ENCODE measurements around the gene EHD4. TPM values are rescaled to one million over a fixed set of nuclear protein-coding genes. Genes with fewer than 3 reads are reported as not detected.

EHD4 gene
- polyA plus RNA-seq, 3 donors = 12.8 to 16.0 (median 14.2) TPM

DNA sequence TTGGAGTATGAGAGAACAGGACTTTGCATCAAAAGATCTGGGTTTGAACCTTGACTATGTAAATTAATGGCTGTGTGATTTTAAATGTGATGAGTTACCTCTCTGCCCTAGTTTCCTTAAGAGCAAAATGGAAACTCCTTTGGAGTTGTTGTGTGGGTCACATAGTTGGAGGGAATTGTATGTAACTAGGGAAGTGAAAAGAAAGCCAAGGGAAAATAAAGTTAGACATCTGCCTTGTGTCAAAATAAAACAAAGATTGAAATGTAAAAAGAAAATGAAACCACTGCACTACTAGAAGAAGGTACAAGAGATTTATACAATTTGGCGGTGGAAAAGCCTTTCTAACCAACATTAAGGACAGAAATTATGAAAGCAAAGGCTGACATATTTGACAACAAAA, 1.7 kb upstream of the EHD4 start:
- TF ChIP-seq, protein P1, sequence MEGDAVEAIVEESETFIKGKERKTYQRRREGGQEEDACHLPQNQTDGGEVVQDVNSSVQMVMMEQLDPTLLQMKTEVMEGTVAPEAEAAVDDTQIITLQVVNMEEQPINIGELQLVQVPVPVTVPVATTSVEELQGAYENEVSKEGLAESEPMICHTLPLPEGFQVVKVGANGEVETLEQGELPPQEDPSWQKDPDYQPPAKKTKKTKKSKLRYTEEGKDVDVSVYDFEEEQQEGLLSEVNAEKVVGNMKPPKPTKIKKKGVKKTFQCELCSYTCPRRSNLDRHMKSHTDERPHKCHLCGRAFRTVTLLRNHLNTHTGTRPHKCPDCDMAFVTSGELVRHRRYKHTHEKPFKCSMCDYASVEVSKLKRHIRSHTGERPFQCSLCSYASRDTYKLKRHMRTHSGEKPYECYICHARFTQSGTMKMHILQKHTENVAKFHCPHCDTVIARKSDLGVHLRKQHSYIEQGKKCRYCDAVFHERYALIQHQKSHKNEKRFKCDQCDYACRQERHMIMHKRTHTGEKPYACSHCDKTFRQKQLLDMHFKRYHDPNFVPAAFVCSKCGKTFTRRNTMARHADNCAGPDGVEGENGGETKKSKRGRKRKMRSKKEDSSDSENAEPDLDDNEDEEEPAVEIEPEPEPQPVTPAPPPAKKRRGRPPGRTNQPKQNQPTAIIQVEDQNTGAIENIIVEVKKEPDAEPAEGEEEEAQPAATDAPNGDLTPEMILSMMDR (IDR thresholded peaks at IDR 0.05) = no peak
- no peak overlapping the region for H3K9ac ChIP-seq (ENCODE audit: insufficient read depth, low read length, poor library complexity, severe bottlenecking)
- Mint-ChIP-seq H3K36me3 (peaks cover 3 to 8% of the 10 kb centered on the region in 2 donors), H3K9me3 (no peaks in the 10 kb centered on the region), H3K4me1 (peaks cover 40% of the 10 kb centered on the region), H3K27me3 (ENCODE audit: low read depth in 3 of 3) (peaks cover 0 to 2% (median 1%) of the 10 kb centered on the region in 3 donors), H3K27ac (peak overlapping the region in 3 of 7 donors; percentile 10 to 55 (median 15)), H3K4me3 (no peak overlapping the region)
- H3K36me3 ChIP-seq (replicated peaks in 1 of 2; ENCODE audit: control insufficient read depth in 1 of 2, insufficient read depth in 2 of 2, low read length in 2 of 2) = no peaks in the 10 kb centered on the region
- no peaks in the 10 kb centered on the region for H3K9me3 ChIP-seq (replicated peaks in 1 of 2; ENCODE audit: control insufficient read depth in 1 of 2, insufficient read depth in 1 of 2, low read length in 2 of 2)
- H3K4me3 ChIP-seq (replicated peaks in 1 of 3; ENCODE audit: low read depth in 2 of 3, low read length in 3 of 3) = no peak overlapping the region
- H3K4me2 ChIP-seq (replicated peaks; ENCODE audit: extremely low read depth, low read length, poor library complexity, severe bottlenecking) = no peak overlapping the region
- peaks cover 33 to 36% of the 10 kb centered on the region in 2 donors for H3K4me1 ChIP-seq (ENCODE audit: control insufficient read depth in 1 of 2, insufficient read depth in 2 of 2, low read length in 2 of 2)
- WGBS (ENCODE audit: insufficient coverage) = no CpG with 5 or more reads among the region's 1 CpG
- H3K27ac ChIP-seq (ENCODE audit: low read depth in 1 of 2, low read length in 2 of 2) = no peak overlapping the region
- H3K27me3 ChIP-seq (ENCODE audit: control insufficient read depth in 2 of 2, insufficient read depth in 2 of 2, low read length in 2 of 2) = no peaks in the 10 kb centered on the region
- H2AFZ ChIP-seq (ENCODE audit: insufficient read depth, low read depth, low read length, poor library complexity, severe bottlenecking) = no peak overlapping the region
- H4K20me1 ChIP-seq (ENCODE audit: insufficient read depth, low read length) = peaks cover 15% of the 10 kb centered on the region
- intact Hi-C loops (cut with micrococcal nuclease) = loop anchor here (5.0 kb wide), 2 partner anchors 37 to 202 kb away; partner anchors contain the start of gene MAPKBP1 (in 1 of the 2)
- no peak for DNase-seq
- peaks cover 38% of the 10 kb centered on the region for H3K79me2 ChIP-seq (ENCODE audit: insufficient read depth, low read length)

DNA sequence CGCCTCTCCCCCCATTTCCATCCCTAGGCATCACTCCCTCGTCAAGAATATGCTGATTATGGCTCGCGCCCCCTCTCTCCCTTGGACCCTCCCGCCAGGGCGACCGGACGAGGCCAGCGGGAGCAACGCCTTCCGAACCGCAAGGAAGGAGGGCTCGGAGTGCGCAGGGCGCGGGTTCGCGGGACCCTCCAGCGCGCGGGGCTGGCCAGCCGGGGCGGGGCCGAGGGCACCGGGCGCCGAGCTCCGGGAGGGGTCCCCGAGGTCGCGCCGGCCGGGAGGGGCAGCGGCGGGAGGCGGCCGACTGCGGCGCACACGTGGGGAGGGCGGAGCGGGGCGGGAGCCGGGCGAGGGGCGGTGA, 483 bp downstream of the EHD4 start:
- WGBS (ENCODE audit: insufficient coverage) = under 1% methylated on average over 45 of the region's 46 CpGs
- Mint-ChIP-seq H3K4me1 (peaks cover 57% of the 10 kb centered on the region), H3K4me3 (peak overlapping the region; percentile 91 to 93), H3K9me3 (no peaks in the 10 kb centered on the region), H3K36me3 (peaks cover 3 to 9% of the 10 kb centered on the region in 2 donors), H3K27ac (peak overlapping the region; percentile 89 to 98 (median 96)), H3K27me3 (ENCODE audit: low read depth in 3 of 3) (peaks cover 0 to 1% (median 0%) of the 10 kb centered on the region in 3 donors)
- H3K4me2 ChIP-seq (replicated peaks; ENCODE audit: extremely low read depth, low read length, poor library complexity, severe bottlenecking) = peak overlapping the region; percentile 74
- no peak for DNase-seq
- intact Hi-C loops (cut with micrococcal nuclease) = loop anchor here (2.0 to 5.0 kb wide), 3 partner anchors 35 to 200 kb away; partner anchors contain the start of gene MAPKBP1 (in 1 of the 2)
- H3K79me2 ChIP-seq (ENCODE audit: insufficient read depth, low read length) = peaks cover 42% of the 10 kb centered on the region
- peak overlapping the region; percentile 90 to 93 (median 92) for H3K4me3 ChIP-seq (replicated peaks in 1 of 3; ENCODE audit: low read depth in 2 of 3, low read length in 3 of 3)
- no peaks in the 10 kb centered on the region for H3K27me3 ChIP-seq (ENCODE audit: control insufficient read depth in 2 of 2, insufficient read depth in 2 of 2, low read length in 2 of 2)
- H3K9ac ChIP-seq (ENCODE audit: insufficient read depth, low read length, poor library complexity, severe bottlenecking) = peak overlapping the region; percentile 90
- TF ChIP-seq, protein P1 (IDR thresholded peaks at IDR 0.05) = no peak
- peaks cover 55 to 58% of the 10 kb centered on the region in 2 donors for H3K4me1 ChIP-seq (ENCODE audit: control insufficient read depth in 1 of 2, insufficient read depth in 2 of 2, low read length in 2 of 2)
- H3K9me3 ChIP-seq (replicated peaks in 1 of 2; ENCODE audit: control insufficient read depth in 1 of 2, insufficient read depth in 1 of 2, low read length in 2 of 2) = no peaks in the 10 kb centered on the region
- no peaks in the 10 kb centered on the region for H3K36me3 ChIP-seq (replicated peaks in 1 of 2; ENCODE audit: control insufficient read depth in 1 of 2, insufficient read depth in 2 of 2, low read length in 2 of 2)
- peak overlapping the region; percentile 77 for H2AFZ ChIP-seq (ENCODE audit: insufficient read depth, low read depth, low read length, poor library complexity, severe bottlenecking)
- peak overlapping the region; percentile 58 to 93 for H3K27ac ChIP-seq (ENCODE audit: low read depth in 1 of 2, low read length in 2 of 2)
- H4K20me1 ChIP-seq (ENCODE audit: insufficient read depth, low read length) = peaks cover 19% of the 10 kb centered on the region

Measured in CD14-positive monocyte (primary cell).